HepG2 (cell line): ENCODE data around the gene CNN3. TPM values are rescaled to one million over a fixed set of nuclear protein-coding genes. Genes with fewer than 3 reads are reported as not detected.

Source experiments
- DMAP1 ChIP-seq: IDR thresholded peaks from 2 replicates; pipeline ENCODE4 v1.6.1; 2016
- FOXA3 ChIP-seq: IDR thresholded peaks from 2 replicates; pipeline ENCODE4 v1.6.1; 2016; ENCODE audit warnings: missing genetic modification reagents, missing compliant biosample characterization
- HNF4G ChIP-seq, 2 experiments: sonication (generic) in 1 of 2; formaldehyde crosslinking in 1 of 2; IDR thresholded peaks; 2 replicates each; pipeline versions ENCODE4 v1.4.0 to v1.6.1; 2011 to 2020; ENCODE audit warnings: borderline replicate concordance in 2 of 2, low read depth in 2 of 2, mild to moderate bottlenecking in 2 of 2, low read length in 1 of 2, missing genetic modification reagents in 1 of 2, moderate library complexity in 1 of 2
- KLF12 ChIP-seq: sonication (generic); formaldehyde crosslinking; IDR thresholded peaks from 2 replicates; pipeline ENCODE4 v1.4.0; 2020; ENCODE audit warnings: missing genetic modification reagents, borderline replicate concordance
- SALL1 ChIP-seq: sonication (generic); formaldehyde crosslinking; IDR thresholded peaks from 2 replicates; pipeline ENCODE4 v1.8.0; 2022; ENCODE audit warnings: mild to moderate bottlenecking, missing genetic modification reagents
- SOX6 ChIP-seq, 2 experiments: fragments of 450-650 bp in 1 of 2; sonication (generic) in 1 of 2; formaldehyde crosslinking in 1 of 2; IDR thresholded peaks; 2 replicates each; pipeline versions ENCODE4 v1.4.0 to v1.6.1; 2017 to 2020; ENCODE audit warnings: antibody characterized with exemption in 1 of 2, mild to moderate bottlenecking in 1 of 2, missing genetic modification reagents in 1 of 2
- SP1 ChIP-seq, 2 experiments: fragments of 450-650 bp in 1 of 2; sonication (generic) in 1 of 2; formaldehyde crosslinking in 1 of 2; IDR thresholded peaks; 2 replicates each; pipeline versions ENCODE4 v1.4.0 to v1.6.1; 2016 to 2020; ENCODE audit warnings: missing genetic modification reagents in 1 of 2
- ZBTB40 ChIP-seq, 2 experiments: fragments of 450-650 bp in 1 of 2; sonication (generic) in 1 of 2; formaldehyde crosslinking in 1 of 2; IDR thresholded peaks; 2 replicates each; pipeline versions ENCODE4 v1.6.1 to v1.8.0; 2016 to 2022; ENCODE audit warnings: antibody characterized with exemption in 1 of 2, mild to moderate bottlenecking in 1 of 2, missing genetic modification reagents in 1 of 2
- ZMYM4 ChIP-seq: sonication (generic); formaldehyde crosslinking; IDR thresholded peaks from 2 replicates; pipeline ENCODE4 v1.8.1; 2023; ENCODE audit warnings: mild to moderate bottlenecking, missing genetic modification reagents
- ZNF704 ChIP-seq: sonication (generic); formaldehyde crosslinking; IDR thresholded peaks from 2 replicates; pipeline ENCODE4 v1.8.1; 2023; ENCODE audit warnings: mild to moderate bottlenecking, inconsistent platforms, moderate library complexity, missing genetic modification reagents, borderline replicate concordance
- polyA plus RNA-seq, 8 experiments: library from polyadenylated mRNA; depleted of rRNA in 3 of 8; stranded (reverse) in 7 of 8; unstranded in 1 of 8; fragments of >200 nt; fragmentation: Illumina TruSeq in 4 of 8; extraction: Trizol in 4 of 8; gene quantifications; 2 replicates each; pipeline versions ENCODE4 v1.2.1 to v1.2.3, GENCODE V29; 2011 to 2016; ENCODE audit warnings: low read depth in 4 of 8, missing spikeins in 1 of 8, mixed read lengths in 1 of 8; ENCODE audit not compliant: insufficient read depth in 1 of 8
- total RNA-seq, 5 experiments: library from RNA; depleted of rRNA; stranded (reverse); fragments of >200 nt; fragmentation: Illumina TruSeq; extraction: Trizol; gene quantifications; 2 replicates each; pipeline ENCODE4 v1.2.3, GENCODE V29; 2016; ENCODE audit warnings: low read depth in 1 of 5
- TF ChIP-seq, protein P1 (sequence below): sonication (generic); formaldehyde crosslinking; IDR thresholded peaks from 2 replicates; pipeline ENCODE4 v1.4.0; 2020; ENCODE audit warnings: missing genetic modification reagents

The CNN3 gene
- total and polyA plus RNA-seq, 2 of the 13 experiments (the other 11 are each of a cell fraction or from before 2014, with no cell fraction given), result 113 to 223 TPM

GRCh38 chr1:94961582-94961981 is 34.7 kb upstream of the CNN3 start (continued):
- no peak for TF ChIP-seq ZBTB40 (IDR thresholded peaks at IDR 0.05)
- no peak; the same call in 1 of the 2 replicates for TF ChIP-seq ZBTB40 (CRISPR knock-in tag; IDR thresholded peaks at IDR 0.05)
- TF ChIP-seq, protein P1, sequence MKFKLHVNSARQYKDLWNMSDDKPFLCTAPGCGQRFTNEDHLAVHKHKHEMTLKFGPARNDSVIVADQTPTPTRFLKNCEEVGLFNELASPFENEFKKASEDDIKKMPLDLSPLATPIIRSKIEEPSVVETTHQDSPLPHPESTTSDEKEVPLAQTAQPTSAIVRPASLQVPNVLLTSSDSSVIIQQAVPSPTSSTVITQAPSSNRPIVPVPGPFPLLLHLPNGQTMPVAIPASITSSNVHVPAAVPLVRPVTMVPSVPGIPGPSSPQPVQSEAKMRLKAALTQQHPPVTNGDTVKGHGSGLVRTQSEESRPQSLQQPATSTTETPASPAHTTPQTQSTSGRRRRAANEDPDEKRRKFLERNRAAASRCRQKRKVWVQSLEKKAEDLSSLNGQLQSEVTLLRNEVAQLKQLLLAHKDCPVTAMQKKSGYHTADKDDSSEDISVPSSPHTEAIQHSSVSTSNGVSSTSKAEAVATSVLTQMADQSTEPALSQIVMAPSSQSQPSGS (CRISPR knock-in tag), result peak; percentile 49; the same call in 1 of the 2 replicates
- TF ChIP-seq KLF12 (CRISPR knock-in tag), result peak; percentile 47; the same call in 1 of the 2 replicates
- TF ChIP-seq DMAP1 (CRISPR knock-in tag), result no peak
- TF ChIP-seq FOXA3 (CRISPR knock-in tag), result peak; percentile 18; the same call in 1 of the 2 replicates
- no peak for TF ChIP-seq SP1 (IDR thresholded peaks at IDR 0.05)
- 0 out of 2 replicates have a peak, but pooled peaks have one; percentile 18 for TF ChIP-seq SP1 (CRISPR knock-in tag; IDR thresholded peaks at IDR 0.05)
- TF ChIP-seq ZMYM4 (CRISPR knock-in tag), result peak; percentile 61; the same call in 1 of the 2 replicates
- peak; percentile 55; the same call in 1 of the 2 replicates for TF ChIP-seq HNF4G (IDR thresholded peaks at IDR 0.05; ENCODE audit: borderline replicate concordance, low read depth, low read length)
- no peak for TF ChIP-seq HNF4G (CRISPR knock-in tag; IDR thresholded peaks at IDR 0.05; ENCODE audit: borderline replicate concordance, low read depth)
- no peak for TF ChIP-seq SOX6 (IDR thresholded peaks at IDR 0.05)
- TF ChIP-seq SOX6 (CRISPR knock-in tag; IDR thresholded peaks at IDR 0.05), result peak; percentile 67; the same call in 1 of the 2 replicates
- no peak for TF ChIP-seq ZNF704 (CRISPR knock-in tag)
- 0 out of 2 replicates have a peak, but pooled peaks have one; percentile 32 for TF ChIP-seq SALL1 (CRISPR knock-in tag)
- TF ChIP-seq, all 625 proteins: peak for 65
